ENCODE measurements around the gene PDE4A. TPM values are rescaled to one million over a fixed set of nuclear protein-coding genes. Genes with fewer than 3 reads are reported as not detected.
"Not testable (repeated sequence)": the region's sequence is repeated elsewhere in the genome, so short reads cannot be mapped to it uniquely, and the experiment has no call there.

Gene PDE4A
- total and polyA plus RNA-seq, 2 experiments from 2014 or later = 5.2 to 5.4 TPM

DNA sequence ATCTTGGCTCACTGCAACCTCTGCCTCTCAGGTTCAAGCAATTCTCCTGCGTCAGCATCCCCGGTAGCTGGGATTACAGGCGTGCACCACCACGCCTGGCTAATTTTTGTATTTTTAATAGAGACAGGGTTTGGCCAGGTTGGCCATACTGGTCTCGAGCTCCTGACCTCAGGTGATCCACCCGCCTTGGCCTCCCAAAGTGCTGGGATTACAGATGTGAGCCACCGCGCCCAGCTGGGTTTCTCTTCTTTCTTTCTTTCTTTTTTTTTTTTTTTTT lies 37.2 kb upstream of the PDE4A start:
- ATAC-seq; H3K27ac Mint-ChIP-seq; H3K4me2 ChIP-seq; H3K27ac ChIP-seq (ENCODE audit: low read depth); H3K27me3 ChIP-seq (ENCODE audit: insufficient read depth); H3K4me1 ChIP-seq (ENCODE audit: insufficient read depth); H3F3A ChIP-seq (replicated peaks; ENCODE audit: low read depth); H3K27me3 Mint-ChIP-seq (ENCODE audit: insufficient read depth, low read depth, poor library complexity); H3K4me3 ChIP-seq; H3K4me1 Mint-ChIP-seq; H3K9me3 Mint-ChIP-seq; H3K36me3 Mint-ChIP-seq (ENCODE audit: low read depth); H4K20me1 ChIP-seq (replicated peaks; ENCODE audit: insufficient read depth); H3K36me3 ChIP-seq (ENCODE audit: insufficient read depth); H3K4me3 Mint-ChIP-seq; H2AFZ ChIP-seq; DNase-seq (ENCODE audit: low spot score); H3K9me2 ChIP-seq (ENCODE audit: insufficient read depth); H3K79me2 ChIP-seq (replicated peaks; ENCODE audit: insufficient read depth): not testable (repeated sequence)

DNA sequence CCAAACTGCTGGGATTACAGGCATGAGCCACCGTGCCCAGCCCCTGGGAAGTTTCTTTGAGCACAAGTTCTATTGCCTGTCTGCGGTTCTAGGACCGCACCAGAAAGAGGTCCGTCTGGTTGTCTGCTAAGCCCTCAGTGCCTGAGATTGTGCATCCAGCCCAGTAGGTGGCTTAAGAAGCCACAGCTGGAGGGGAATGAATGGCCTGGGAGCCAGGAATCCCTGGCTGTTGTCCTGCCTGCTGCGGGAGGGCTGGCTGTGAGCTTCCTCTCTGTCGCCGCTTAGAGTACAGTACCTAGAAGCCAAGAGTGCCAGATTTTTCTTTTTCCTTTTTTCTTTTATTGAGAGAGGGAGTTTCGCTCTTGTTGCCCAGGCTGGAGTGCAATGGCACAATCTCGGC lies 35.8 kb upstream of the PDE4A start:
- no peak overlapping the region for H3K27ac Mint-ChIP-seq

More for the DNA sequence above, 35.8 kb upstream of the PDE4A start:
- Histone ChIP-seq H3K27me3 (ENCODE audit: insufficient read depth) (no peaks in the 10 kb centered on the region), H3K79me2 (replicated peaks; ENCODE audit: insufficient read depth) (0 out of 2 replicates have a peak, but pooled peaks cover 2% of the 10 kb centered on the region), H3K27ac (ENCODE audit: low read depth) (no peak overlapping the region), H3K9me2 (ENCODE audit: insufficient read depth) (no peaks in the 10 kb centered on the region), H4K20me1 (replicated peaks; ENCODE audit: insufficient read depth) (no peaks in the 10 kb centered on the region), H2AFZ (no peak overlapping the region), H3K36me3 (ENCODE audit: insufficient read depth) (no peaks in the 10 kb centered on the region), H3K4me2 (no peak overlapping the region), H3K4me1 (ENCODE audit: insufficient read depth) (peaks cover 5% of the 10 kb centered on the region), H3F3A (replicated peaks; ENCODE audit: low read depth) (peaks cover 8% of the 10 kb centered on the region; the same call in 1 of the 2 replicates), H3K4me3 (no peak overlapping the region)
- H3K9me3 Mint-ChIP-seq = no peaks in the 10 kb centered on the region
- peak; percentile 52 for DNase-seq (ENCODE audit: low spot score)
- ATAC-seq = no peak
- no peak overlapping the region for H3K4me3 Mint-ChIP-seq
- TF ChIP-seq ZNF114 (CRISPR knock-in tag; IDR thresholded peaks at IDR 0.05) (no peak), POLR2AphosphoS5 (IDR thresholded peaks at IDR 0.05; ENCODE audit: low read depth) (no peak), CREB1 (CRISPR knock-in tag; IDR thresholded peaks at IDR 0.05; ENCODE audit: low read depth) (no peak), NANOG (IDR thresholded peaks at IDR 0.05; ENCODE audit: borderline replicate concordance) (no peak), EZH2phosphoT487 (IDR thresholded peaks at IDR 0.05; ENCODE audit: unreplicated experiment) (no peak), EZH2 (IDR thresholded peaks at IDR 0.05; ENCODE audit: low read depth, unreplicated experiment) (no peak)
- TF ChIP-seq, protein P1, sequence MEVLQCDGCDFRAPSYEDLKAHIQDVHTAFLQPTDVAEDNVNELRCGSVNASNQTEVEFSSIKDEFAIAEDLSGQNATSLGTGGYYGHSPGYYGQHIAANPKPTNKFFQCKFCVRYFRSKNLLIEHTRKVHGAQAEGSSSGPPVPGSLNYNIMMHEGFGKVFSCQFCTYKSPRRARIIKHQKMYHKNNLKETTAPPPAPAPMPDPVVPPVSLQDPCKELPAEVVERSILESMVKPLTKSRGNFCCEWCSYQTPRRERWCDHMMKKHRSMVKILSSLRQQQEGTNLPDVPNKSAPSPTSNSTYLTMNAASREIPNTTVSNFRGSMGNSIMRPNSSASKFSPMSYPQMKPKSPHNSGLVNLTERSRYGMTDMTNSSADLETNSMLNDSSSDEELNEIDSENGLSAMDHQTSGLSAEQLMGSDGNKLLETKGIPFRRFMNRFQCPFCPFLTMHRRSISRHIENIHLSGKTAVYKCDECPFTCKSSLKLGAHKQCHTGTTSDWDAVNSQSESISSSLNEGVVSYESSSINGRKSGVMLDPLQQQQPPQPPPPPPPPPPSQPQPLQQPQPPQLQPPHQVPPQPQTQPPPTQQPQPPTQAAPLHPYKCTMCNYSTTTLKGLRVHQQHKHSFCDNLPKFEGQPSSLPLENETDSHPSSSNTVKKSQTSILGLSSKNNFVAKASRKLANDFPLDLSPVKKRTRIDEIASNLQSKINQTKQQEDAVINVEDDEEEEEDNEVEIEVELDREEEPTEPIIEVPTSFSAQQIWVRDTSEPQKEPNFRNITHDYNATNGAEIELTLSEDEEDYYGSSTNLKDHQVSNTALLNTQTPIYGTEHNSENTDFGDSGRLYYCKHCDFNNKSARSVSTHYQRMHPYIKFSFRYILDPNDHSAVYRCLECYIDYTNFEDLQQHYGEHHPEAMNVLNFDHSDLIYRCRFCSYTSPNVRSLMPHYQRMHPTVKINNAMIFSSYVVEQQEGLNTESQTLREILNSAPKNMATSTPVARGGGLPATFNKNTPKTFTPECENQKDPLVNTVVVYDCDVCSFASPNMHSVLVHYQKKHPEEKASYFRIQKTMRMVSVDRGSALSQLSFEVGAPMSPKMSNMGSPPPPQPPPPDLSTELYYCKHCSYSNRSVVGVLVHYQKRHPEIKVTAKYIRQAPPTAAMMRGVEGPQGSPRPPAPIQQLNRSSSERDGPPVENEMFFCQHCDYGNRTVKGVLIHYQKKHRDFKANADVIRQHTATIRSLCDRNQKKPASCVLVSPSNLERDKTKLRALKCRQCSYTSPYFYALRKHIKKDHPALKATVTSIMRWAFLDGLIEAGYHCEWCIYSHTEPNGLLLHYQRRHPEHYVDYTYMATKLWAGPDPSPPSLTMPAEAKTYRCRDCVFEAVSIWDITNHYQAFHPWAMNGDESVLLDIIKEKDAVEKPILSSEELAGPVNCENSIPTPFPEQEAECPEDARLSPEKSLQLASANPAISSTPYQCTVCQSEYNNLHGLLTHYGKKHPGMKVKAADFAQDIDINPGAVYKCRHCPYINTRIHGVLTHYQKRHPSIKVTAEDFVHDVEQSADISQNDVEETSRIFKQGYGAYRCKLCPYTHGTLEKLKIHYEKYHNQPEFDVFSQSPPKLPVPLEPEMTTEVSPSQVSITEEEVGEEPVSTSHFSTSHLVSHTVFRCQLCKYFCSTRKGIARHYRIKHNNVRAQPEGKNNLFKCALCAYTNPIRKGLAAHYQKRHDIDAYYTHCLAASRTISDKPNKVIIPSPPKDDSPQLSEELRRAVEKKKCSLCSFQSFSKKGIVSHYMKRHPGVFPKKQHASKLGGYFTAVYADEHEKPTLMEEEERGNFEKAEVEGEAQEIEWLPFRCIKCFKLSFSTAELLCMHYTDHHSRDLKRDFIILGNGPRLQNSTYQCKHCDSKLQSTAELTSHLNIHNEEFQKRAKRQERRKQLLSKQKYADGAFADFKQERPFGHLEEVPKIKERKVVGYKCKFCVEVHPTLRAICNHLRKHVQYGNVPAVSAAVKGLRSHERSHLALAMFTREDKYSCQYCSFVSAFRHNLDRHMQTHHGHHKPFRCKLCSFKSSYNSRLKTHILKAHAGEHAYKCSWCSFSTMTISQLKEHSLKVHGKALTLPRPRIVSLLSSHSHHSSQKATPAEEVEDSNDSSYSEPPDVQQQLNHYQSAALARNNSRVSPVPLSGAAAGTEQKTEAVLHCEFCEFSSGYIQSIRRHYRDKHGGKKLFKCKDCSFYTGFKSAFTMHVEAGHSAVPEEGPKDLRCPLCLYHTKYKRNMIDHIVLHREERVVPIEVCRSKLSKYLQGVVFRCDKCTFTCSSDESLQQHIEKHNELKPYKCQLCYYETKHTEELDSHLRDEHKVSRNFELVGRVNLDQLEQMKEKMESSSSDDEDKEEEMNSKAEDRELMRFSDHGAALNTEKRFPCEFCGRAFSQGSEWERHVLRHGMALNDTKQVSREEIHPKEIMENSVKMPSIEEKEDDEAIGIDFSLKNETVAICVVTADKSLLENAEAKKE (CRISPR knock-in tag; IDR thresholded peaks at IDR 0.05) = no peak
- TF ChIP-seq, protein P2, sequence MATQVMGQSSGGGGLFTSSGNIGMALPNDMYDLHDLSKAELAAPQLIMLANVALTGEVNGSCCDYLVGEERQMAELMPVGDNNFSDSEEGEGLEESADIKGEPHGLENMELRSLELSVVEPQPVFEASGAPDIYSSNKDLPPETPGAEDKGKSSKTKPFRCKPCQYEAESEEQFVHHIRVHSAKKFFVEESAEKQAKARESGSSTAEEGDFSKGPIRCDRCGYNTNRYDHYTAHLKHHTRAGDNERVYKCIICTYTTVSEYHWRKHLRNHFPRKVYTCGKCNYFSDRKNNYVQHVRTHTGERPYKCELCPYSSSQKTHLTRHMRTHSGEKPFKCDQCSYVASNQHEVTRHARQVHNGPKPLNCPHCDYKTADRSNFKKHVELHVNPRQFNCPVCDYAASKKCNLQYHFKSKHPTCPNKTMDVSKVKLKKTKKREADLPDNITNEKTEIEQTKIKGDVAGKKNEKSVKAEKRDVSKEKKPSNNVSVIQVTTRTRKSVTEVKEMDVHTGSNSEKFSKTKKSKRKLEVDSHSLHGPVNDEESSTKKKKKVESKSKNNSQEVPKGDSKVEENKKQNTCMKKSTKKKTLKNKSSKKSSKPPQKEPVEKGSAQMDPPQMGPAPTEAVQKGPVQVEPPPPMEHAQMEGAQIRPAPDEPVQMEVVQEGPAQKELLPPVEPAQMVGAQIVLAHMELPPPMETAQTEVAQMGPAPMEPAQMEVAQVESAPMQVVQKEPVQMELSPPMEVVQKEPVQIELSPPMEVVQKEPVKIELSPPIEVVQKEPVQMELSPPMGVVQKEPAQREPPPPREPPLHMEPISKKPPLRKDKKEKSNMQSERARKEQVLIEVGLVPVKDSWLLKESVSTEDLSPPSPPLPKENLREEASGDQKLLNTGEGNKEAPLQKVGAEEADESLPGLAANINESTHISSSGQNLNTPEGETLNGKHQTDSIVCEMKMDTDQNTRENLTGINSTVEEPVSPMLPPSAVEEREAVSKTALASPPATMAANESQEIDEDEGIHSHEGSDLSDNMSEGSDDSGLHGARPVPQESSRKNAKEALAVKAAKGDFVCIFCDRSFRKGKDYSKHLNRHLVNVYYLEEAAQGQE (IDR thresholded peaks at IDR 0.05; ENCODE audit: unreplicated experiment) = no peak
- TF ChIP-seq, protein P3, sequence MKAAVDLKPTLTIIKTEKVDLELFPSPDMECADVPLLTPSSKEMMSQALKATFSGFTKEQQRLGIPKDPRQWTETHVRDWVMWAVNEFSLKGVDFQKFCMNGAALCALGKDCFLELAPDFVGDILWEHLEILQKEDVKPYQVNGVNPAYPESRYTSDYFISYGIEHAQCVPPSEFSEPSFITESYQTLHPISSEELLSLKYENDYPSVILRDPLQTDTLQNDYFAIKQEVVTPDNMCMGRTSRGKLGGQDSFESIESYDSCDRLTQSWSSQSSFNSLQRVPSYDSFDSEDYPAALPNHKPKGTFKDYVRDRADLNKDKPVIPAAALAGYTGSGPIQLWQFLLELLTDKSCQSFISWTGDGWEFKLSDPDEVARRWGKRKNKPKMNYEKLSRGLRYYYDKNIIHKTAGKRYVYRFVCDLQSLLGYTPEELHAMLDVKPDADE (IDR thresholded peaks at IDR 0.05) = no peak
- TF ChIP-seq, protein P4, sequence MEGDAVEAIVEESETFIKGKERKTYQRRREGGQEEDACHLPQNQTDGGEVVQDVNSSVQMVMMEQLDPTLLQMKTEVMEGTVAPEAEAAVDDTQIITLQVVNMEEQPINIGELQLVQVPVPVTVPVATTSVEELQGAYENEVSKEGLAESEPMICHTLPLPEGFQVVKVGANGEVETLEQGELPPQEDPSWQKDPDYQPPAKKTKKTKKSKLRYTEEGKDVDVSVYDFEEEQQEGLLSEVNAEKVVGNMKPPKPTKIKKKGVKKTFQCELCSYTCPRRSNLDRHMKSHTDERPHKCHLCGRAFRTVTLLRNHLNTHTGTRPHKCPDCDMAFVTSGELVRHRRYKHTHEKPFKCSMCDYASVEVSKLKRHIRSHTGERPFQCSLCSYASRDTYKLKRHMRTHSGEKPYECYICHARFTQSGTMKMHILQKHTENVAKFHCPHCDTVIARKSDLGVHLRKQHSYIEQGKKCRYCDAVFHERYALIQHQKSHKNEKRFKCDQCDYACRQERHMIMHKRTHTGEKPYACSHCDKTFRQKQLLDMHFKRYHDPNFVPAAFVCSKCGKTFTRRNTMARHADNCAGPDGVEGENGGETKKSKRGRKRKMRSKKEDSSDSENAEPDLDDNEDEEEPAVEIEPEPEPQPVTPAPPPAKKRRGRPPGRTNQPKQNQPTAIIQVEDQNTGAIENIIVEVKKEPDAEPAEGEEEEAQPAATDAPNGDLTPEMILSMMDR (conservative IDR thresholded peaks at IDR 0.05; ENCODE audit: low read depth in 2 of 2) = no peak; a peak in 1 of 4 replicates
- H3K36me3 Mint-ChIP-seq (ENCODE audit: low read depth) = no peaks in the 10 kb centered on the region
- H3K4me1 Mint-ChIP-seq = peaks cover 6% of the 10 kb centered on the region; the same call in 2 of the 3 replicates
- peaks cover 10% of the 10 kb centered on the region for H3K27me3 Mint-ChIP-seq (ENCODE audit: insufficient read depth, low read depth, poor library complexity)

Data from GM23338 (cell line).